GM23338 (cell line): ENCODE measurements around the gene NAALADL2. TPM values are rescaled to one million over a fixed set of nuclear protein-coding genes. Genes with fewer than 3 reads are reported as not detected.
A peak's percentile ranks its signal among the peaks of the same experiment; 100 is the strongest.

ENCODE experiments used
- ATAC-seq: fragments of 200-7000 bp; cut with Tn5 transposase; 3 replicates; pipeline ENCODE4 v1.9.1; 2020
- DNase-seq: peaks from one replicate; pipeline ENCODE4 v3.0.0-alpha.2; 2015; ENCODE audit warnings: low spot score
- H2AFZ ChIP-seq: fragments of 200-600 bp; sonication (generic); 2 replicates; pipeline ENCODE4 v1.8.0; 2016; ENCODE audit warnings: antibody characterized with exemption, mild to moderate bottlenecking, moderate library complexity
- H3F3A ChIP-seq: fragments of 200-600 bp; sonication (generic); replicated peaks from 2 replicates; pipeline ENCODE4 v1.8.0; 2017; ENCODE audit warnings: antibody characterized with exemption, mixed run types, low read depth
- H3K27ac ChIP-seq: fragments of 200-600 bp; sonication (generic); 2 replicates; pipeline ENCODE4 v1.6.1; 2016; ENCODE audit warnings: low read depth
- H3K27me3 ChIP-seq: fragments of 200-600 bp; sonication (generic); 2 replicates; pipeline ENCODE4 v1.8.0; 2016; ENCODE audit warnings: mild to moderate bottlenecking, mixed run types, moderate library complexity; ENCODE audit not compliant: insufficient read depth
- H3K36me3 ChIP-seq: fragments of 200-600 bp; sonication (generic); 2 replicates; pipeline ENCODE4 v1.8.0; 2016; ENCODE audit warnings: mild to moderate bottlenecking; ENCODE audit not compliant: insufficient read depth
- H3K4me1 ChIP-seq: fragments of 200-600 bp; sonication (generic); 2 replicates; pipeline ENCODE4 v1.8.0; 2016; ENCODE audit warnings: mild to moderate bottlenecking, moderate library complexity; ENCODE audit not compliant: insufficient read depth
- H3K4me2 ChIP-seq: fragments of 200-600 bp; sonication (generic); 2 replicates; pipeline ENCODE4 v1.7.1; 2017; ENCODE audit warnings: mixed run types
- H3K4me3 ChIP-seq: fragments of 200-600 bp; sonication (generic); 2 replicates; pipeline ENCODE4 v1.6.1; 2016; ENCODE audit warnings: mixed run types
- H3K79me2 ChIP-seq: fragments of 200-600 bp; sonication (generic); replicated peaks from 2 replicates; pipeline ENCODE4 v1.8.0; 2017; ENCODE audit warnings: mild to moderate bottlenecking; ENCODE audit not compliant: insufficient read depth
- H3K9me2 ChIP-seq: fragments of 200-600 bp; sonication (generic); 2 replicates; pipeline ENCODE4 v1.8.0; 2017; ENCODE audit not compliant: insufficient read depth
- H4K20me1 ChIP-seq: fragments of 200-600 bp; sonication (generic); replicated peaks from 2 replicates; pipeline ENCODE4 v1.8.0; 2017; ENCODE audit warnings: mild to moderate bottlenecking; ENCODE audit not compliant: insufficient read depth
- H3K27ac Mint-ChIP-seq: 2 replicates; pipeline ENCODE4 v1.8.0; 2020; ENCODE audit warnings: inconsistent platforms, mild to moderate bottlenecking, moderate library complexity, mixed read lengths
- H3K27me3 Mint-ChIP-seq: 3 replicates; pipeline ENCODE4 v1.8.0; 2022; ENCODE audit warnings: low read depth, mild to moderate bottlenecking, moderate library complexity, mixed read lengths, inconsistent platforms; ENCODE audit not compliant: insufficient read depth, poor library complexity
- H3K36me3 Mint-ChIP-seq: 3 replicates; pipeline ENCODE4 v1.8.0; 2021; ENCODE audit warnings: low read depth, mild to moderate bottlenecking, inconsistent platforms, moderate library complexity, mixed read lengths
- H3K4me1 Mint-ChIP-seq: 3 replicates; pipeline ENCODE4 v1.8.0; 2020; ENCODE audit warnings: mild to moderate bottlenecking, inconsistent platforms, mixed read lengths
- H3K4me3 Mint-ChIP-seq: 3 replicates; pipeline ENCODE4 v1.8.0; 2021; ENCODE audit warnings: moderate library complexity, mild to moderate bottlenecking, inconsistent platforms, mixed read lengths
- H3K9me3 Mint-ChIP-seq: 3 replicates; pipeline ENCODE4 v1.8.0; 2020; ENCODE audit warnings: moderate library complexity, mild to moderate bottlenecking, inconsistent platforms, mixed read lengths
- EZH2phosphoT487 ChIP-seq: fragments of 200-600 bp; sonication (generic); IDR thresholded peaks from one replicate; pipeline ENCODE4 v1.8.1; 2018; ENCODE audit warnings: antibody characterized with exemption; ENCODE audit not compliant: unreplicated experiment
- JUNB ChIP-seq: IDR thresholded peaks from one replicate; pipeline ENCODE4 v1.6.1; 2016; ENCODE audit warnings: antibody characterized with exemption; ENCODE audit not compliant: unreplicated experiment
- ZNF331 ChIP-seq: fragments of 250-450 bp; sonication (Bioruptor Pico); IDR thresholded peaks from 2 replicates; pipeline ENCODE4 v1.5.0; 2020; ENCODE audit warnings: low read depth, mild to moderate bottlenecking, moderate library complexity
- polyA plus RNA-seq: library from polyadenylated mRNA; unstranded; fragments of >200 nt; fragmentation: Nextera tagmentation; extraction: Ambion mirVana; gene quantifications from 2 replicates; pipeline ENCODE4 v1.2.1, GENCODE V29; 2016
- total RNA-seq: library from RNA; depleted of rRNA; stranded (reverse); fragments of >200 nt; shearing (Covaris generic); gene quantifications from 2 replicates; pipeline ENCODE4 v1.2.3, GENCODE V29; 2014
- TF ChIP-seq, protein P1 (sequence below): fragments of 250-450 bp; sonication (Bioruptor Pico); IDR thresholded peaks from 2 replicates; pipeline ENCODE4 v1.5.0; 2020; ENCODE audit warnings: mild to moderate bottlenecking, moderate library complexity
- TF ChIP-seq, protein P2 (sequence below): IDR thresholded peaks from 2 replicates; pipeline ENCODE4 v1.6.1; 2016; ENCODE audit warnings: antibody characterized with exemption
- TF ChIP-seq, protein P3 (sequence below), 2 experiments: fragments of 200-600 bp in 1 of 2; sonication (generic) in 1 of 2; conservative IDR thresholded peaks; 2 replicates each; pipeline versions ENCODE4 v1.5.1 to v1.6.1; 2016 to 2017; ENCODE audit warnings: antibody characterized with exemption in 2 of 2, low read depth in 2 of 2, mild to moderate bottlenecking in 2 of 2, moderate library complexity in 1 of 2

NAALADL2 gene
- total and polyA plus RNA-seq, 2 experiments from 2014 or later: 1.6 to 2.6 TPM

DNA sequence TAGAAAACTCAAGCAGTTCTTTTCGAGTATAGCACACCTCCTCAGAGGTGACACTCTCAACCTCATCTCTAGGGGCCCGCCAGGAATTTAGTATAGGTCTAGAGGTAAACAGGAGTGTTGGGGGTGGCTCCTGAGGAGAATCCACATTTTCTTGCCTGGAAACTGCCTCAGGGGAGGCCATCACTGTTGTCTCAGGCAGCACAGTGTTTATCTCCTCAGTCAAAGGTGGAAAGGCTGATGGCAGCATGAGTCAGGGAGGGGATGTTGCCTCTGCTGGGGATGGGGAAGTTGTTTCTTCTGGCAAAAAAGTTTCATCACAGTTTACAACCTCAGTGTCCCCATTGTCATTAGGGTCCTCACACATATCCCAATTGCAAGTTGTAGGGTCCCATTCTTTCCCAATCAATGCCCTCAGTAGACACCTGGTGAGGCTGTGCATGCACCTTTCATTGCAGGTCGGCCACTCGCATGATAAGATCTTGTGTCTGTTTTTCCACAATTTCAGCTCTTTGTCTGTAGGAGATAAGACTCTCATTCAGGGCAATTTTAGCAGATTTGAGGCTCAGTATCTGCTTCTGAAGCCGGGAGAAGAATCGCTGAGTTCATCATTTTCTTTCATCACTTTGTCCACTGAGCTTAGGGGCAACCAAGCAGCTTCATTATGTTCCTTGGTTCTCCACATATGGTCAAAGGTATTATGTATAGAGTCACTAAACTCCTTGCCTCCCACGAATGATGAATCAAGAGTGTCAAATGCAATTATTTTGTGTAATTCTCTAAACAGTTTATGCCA lies 25.8 kb downstream of the NAALADL2 start (continued):
- TF ChIP-seq, protein P1, sequence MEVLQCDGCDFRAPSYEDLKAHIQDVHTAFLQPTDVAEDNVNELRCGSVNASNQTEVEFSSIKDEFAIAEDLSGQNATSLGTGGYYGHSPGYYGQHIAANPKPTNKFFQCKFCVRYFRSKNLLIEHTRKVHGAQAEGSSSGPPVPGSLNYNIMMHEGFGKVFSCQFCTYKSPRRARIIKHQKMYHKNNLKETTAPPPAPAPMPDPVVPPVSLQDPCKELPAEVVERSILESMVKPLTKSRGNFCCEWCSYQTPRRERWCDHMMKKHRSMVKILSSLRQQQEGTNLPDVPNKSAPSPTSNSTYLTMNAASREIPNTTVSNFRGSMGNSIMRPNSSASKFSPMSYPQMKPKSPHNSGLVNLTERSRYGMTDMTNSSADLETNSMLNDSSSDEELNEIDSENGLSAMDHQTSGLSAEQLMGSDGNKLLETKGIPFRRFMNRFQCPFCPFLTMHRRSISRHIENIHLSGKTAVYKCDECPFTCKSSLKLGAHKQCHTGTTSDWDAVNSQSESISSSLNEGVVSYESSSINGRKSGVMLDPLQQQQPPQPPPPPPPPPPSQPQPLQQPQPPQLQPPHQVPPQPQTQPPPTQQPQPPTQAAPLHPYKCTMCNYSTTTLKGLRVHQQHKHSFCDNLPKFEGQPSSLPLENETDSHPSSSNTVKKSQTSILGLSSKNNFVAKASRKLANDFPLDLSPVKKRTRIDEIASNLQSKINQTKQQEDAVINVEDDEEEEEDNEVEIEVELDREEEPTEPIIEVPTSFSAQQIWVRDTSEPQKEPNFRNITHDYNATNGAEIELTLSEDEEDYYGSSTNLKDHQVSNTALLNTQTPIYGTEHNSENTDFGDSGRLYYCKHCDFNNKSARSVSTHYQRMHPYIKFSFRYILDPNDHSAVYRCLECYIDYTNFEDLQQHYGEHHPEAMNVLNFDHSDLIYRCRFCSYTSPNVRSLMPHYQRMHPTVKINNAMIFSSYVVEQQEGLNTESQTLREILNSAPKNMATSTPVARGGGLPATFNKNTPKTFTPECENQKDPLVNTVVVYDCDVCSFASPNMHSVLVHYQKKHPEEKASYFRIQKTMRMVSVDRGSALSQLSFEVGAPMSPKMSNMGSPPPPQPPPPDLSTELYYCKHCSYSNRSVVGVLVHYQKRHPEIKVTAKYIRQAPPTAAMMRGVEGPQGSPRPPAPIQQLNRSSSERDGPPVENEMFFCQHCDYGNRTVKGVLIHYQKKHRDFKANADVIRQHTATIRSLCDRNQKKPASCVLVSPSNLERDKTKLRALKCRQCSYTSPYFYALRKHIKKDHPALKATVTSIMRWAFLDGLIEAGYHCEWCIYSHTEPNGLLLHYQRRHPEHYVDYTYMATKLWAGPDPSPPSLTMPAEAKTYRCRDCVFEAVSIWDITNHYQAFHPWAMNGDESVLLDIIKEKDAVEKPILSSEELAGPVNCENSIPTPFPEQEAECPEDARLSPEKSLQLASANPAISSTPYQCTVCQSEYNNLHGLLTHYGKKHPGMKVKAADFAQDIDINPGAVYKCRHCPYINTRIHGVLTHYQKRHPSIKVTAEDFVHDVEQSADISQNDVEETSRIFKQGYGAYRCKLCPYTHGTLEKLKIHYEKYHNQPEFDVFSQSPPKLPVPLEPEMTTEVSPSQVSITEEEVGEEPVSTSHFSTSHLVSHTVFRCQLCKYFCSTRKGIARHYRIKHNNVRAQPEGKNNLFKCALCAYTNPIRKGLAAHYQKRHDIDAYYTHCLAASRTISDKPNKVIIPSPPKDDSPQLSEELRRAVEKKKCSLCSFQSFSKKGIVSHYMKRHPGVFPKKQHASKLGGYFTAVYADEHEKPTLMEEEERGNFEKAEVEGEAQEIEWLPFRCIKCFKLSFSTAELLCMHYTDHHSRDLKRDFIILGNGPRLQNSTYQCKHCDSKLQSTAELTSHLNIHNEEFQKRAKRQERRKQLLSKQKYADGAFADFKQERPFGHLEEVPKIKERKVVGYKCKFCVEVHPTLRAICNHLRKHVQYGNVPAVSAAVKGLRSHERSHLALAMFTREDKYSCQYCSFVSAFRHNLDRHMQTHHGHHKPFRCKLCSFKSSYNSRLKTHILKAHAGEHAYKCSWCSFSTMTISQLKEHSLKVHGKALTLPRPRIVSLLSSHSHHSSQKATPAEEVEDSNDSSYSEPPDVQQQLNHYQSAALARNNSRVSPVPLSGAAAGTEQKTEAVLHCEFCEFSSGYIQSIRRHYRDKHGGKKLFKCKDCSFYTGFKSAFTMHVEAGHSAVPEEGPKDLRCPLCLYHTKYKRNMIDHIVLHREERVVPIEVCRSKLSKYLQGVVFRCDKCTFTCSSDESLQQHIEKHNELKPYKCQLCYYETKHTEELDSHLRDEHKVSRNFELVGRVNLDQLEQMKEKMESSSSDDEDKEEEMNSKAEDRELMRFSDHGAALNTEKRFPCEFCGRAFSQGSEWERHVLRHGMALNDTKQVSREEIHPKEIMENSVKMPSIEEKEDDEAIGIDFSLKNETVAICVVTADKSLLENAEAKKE (CRISPR knock-in tag): no peak
- TF ChIP-seq EZH2phosphoT487 (no peak), ZNF331 (no peak), JUNB (no peak)

DNA sequence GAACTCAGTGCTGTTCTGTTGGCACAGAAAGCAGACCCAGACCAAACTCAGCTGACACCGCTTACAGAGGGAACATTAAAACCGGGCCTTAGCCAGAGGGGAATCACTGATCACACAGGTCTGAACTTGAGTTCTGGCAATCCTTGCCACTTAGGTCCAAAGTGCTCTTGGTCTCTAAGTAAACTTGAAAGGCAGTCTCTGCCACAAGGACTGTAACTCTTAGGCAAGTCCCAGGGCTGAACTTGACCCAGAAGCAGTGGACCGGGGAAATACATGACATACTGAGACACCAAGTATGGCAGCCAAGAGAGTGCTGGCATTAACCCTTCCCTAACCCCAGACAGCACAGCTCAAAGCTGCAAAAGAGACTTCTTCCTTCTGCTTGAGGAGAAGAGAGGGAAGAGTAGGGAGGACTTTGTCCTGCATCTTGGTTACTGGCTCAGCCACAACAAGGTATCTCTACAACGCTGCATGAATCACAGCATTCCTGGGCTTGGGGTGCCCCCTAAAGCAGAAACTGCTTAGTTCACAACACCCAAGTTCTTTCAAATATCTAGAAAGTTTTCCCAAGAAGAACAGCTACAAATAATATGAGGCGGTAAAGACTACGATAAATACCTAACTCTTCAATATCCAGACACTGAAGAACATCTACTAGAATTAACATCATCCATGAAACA lies 32.5 kb downstream of the NAALADL2 start:
- no peak overlapping the region for H3K27ac Mint-ChIP-seq

More for the DNA sequence above, 32.5 kb downstream of the NAALADL2 start:
- Mint-ChIP-seq H3K4me1 (peaks cover 5% of the 10 kb centered on the region; the same call in 2 of the 3 replicates), H3K9me3 (peaks cover 8% of the 10 kb centered on the region), H3K36me3 (peaks cover 5% of the 10 kb centered on the region; the same call in 2 of the 3 replicates), H3K27me3 (peaks cover 1% of the 10 kb centered on the region), H3K4me3 (no peak overlapping the region)
- Histone ChIP-seq H3K36me3 (no peaks in the 10 kb centered on the region), H2AFZ (peak overlapping the region; percentile 70; the same call in 1 of the 2 replicates), H4K20me1 (no peaks in the 10 kb centered on the region), H3K4me1 (no peaks in the 10 kb centered on the region), H3K79me2 (no peaks in the 10 kb centered on the region), H3F3A (no peaks in the 10 kb centered on the region), H3K4me2 (no peak overlapping the region), H3K27me3 (no peaks in the 10 kb centered on the region), H3K27ac (no peak overlapping the region), H3K4me3 (no peak overlapping the region), H3K9me2 (no peaks in the 10 kb centered on the region)
- peak; percentile 72 for ATAC-seq
- DNase-seq: peak; percentile 45
- TF ChIP-seq, protein P2, sequence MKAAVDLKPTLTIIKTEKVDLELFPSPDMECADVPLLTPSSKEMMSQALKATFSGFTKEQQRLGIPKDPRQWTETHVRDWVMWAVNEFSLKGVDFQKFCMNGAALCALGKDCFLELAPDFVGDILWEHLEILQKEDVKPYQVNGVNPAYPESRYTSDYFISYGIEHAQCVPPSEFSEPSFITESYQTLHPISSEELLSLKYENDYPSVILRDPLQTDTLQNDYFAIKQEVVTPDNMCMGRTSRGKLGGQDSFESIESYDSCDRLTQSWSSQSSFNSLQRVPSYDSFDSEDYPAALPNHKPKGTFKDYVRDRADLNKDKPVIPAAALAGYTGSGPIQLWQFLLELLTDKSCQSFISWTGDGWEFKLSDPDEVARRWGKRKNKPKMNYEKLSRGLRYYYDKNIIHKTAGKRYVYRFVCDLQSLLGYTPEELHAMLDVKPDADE: no peak
- TF ChIP-seq, protein P3, sequence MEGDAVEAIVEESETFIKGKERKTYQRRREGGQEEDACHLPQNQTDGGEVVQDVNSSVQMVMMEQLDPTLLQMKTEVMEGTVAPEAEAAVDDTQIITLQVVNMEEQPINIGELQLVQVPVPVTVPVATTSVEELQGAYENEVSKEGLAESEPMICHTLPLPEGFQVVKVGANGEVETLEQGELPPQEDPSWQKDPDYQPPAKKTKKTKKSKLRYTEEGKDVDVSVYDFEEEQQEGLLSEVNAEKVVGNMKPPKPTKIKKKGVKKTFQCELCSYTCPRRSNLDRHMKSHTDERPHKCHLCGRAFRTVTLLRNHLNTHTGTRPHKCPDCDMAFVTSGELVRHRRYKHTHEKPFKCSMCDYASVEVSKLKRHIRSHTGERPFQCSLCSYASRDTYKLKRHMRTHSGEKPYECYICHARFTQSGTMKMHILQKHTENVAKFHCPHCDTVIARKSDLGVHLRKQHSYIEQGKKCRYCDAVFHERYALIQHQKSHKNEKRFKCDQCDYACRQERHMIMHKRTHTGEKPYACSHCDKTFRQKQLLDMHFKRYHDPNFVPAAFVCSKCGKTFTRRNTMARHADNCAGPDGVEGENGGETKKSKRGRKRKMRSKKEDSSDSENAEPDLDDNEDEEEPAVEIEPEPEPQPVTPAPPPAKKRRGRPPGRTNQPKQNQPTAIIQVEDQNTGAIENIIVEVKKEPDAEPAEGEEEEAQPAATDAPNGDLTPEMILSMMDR (conservative IDR thresholded peaks at IDR 0.05; ENCODE audit: low read depth in 2 of 2): peak; percentile 44 to 74
